Stomach (tissue), 4 donors: ENCODE results near the gene CISD3.

Experiments
- POLR2A ChIP-seq, 4 donors: fragments of 450-650 bp; IDR thresholded peaks; one replicate each; pipeline ENCODE4 v1.6.1; 2016; ENCODE audit warnings: antibody characterized with exemption in 4 of 4, control low read depth in 2 of 4, mild to moderate bottlenecking in 1 of 4, moderate library complexity in 1 of 4
- TF ChIP-seq, protein P1 (sequence below), 7 experiments: fragments of 450-650 bp in 4 of 7; fragments of 200-600 bp in 3 of 7; sonication (generic) in 3 of 7; IDR thresholded peaks; one replicate each; pipeline ENCODE4 v1.5.1; 2016 to 2019; ENCODE audit warnings: antibody characterized with exemption in 7 of 7, control low read depth in 2 of 7, mild to moderate bottlenecking in 1 of 7

DNA sequence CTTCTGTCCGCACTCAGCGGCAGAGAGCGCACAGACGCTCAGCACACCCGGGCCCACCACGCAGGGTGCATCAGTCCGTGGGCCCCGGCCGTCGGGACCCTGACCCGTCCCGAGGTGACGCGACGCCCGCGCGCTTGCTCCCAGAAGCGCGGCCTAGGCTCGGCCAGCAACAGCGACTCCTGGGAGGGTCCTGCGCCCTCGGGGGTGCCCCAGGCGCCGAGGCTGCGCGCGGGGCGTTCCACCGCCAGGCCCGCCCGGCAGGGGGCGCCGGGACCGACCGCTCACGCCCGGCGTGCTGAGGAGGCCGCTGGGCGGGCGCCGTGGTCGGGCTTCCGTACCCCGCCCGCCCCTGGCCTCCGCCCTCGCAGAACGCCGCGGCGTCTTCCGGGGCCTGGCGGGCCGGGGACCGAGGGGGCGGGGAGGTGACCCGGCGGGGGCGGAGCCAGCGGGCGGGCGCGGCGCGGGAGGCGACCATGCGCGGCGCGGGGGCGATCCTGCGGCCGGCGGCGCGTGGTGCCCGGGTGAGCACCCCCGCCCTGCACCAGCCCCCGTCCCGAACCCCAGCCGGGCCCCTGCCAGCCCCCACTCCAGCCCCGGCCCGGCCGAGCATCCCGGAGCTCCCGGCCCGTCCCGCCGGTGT is at the start of gene CISD3:
- TF ChIP-seq POLR2A (IDR thresholded peaks at IDR 0.05): no peak
- TF ChIP-seq, protein P1, sequence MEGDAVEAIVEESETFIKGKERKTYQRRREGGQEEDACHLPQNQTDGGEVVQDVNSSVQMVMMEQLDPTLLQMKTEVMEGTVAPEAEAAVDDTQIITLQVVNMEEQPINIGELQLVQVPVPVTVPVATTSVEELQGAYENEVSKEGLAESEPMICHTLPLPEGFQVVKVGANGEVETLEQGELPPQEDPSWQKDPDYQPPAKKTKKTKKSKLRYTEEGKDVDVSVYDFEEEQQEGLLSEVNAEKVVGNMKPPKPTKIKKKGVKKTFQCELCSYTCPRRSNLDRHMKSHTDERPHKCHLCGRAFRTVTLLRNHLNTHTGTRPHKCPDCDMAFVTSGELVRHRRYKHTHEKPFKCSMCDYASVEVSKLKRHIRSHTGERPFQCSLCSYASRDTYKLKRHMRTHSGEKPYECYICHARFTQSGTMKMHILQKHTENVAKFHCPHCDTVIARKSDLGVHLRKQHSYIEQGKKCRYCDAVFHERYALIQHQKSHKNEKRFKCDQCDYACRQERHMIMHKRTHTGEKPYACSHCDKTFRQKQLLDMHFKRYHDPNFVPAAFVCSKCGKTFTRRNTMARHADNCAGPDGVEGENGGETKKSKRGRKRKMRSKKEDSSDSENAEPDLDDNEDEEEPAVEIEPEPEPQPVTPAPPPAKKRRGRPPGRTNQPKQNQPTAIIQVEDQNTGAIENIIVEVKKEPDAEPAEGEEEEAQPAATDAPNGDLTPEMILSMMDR (IDR thresholded peaks at IDR 0.05): peak in 5 of 7 experiments; percentile 25 to 93 (median 73)
